PFSK-1 (cell line): Measurements from ENCODE around the gene HSPG2.

Experiments
- FOXP2 ChIP-seq: optimal IDR thresholded peaks from 2 replicates; pipeline ENCODE3; 2011; ENCODE audit warnings: borderline replicate concordance, control low read depth, inconsistent platforms; ENCODE audit not compliant: insufficient read depth; ENCODE audit errors: extremely low read length, extremely low read depth
- POLR2AphosphoS5 ChIP-seq: IDR thresholded peaks from 2 replicates; pipeline ENCODE4 v1.6.1; 2012; ENCODE audit warnings: low read depth, mild to moderate bottlenecking, control low read depth, low read length, moderate library complexity
- SIN3A ChIP-seq: IDR thresholded peaks from 2 replicates; pipeline ENCODE4 v1.6.1; 2012; ENCODE audit warnings: mild to moderate bottlenecking, low read length, moderate library complexity, borderline replicate concordance; ENCODE audit not compliant: insufficient read depth
- TAF1 ChIP-seq: IDR thresholded peaks from 2 replicates; pipeline ENCODE4 v1.6.1; 2012; ENCODE audit warnings: low read length, control low read depth, borderline replicate concordance; ENCODE audit not compliant: insufficient read depth
- TF ChIP-seq, protein P1 (sequence below), 2 experiments: IDR thresholded peaks; 2 replicates each; pipeline versions ENCODE4 v1.6.1 to v1.8.0; 2011 to 2012; ENCODE audit warnings: low read depth in 2 of 2, low read length in 2 of 2, control low read depth in 1 of 2, inconsistent platforms in 1 of 2, mild to moderate bottlenecking in 1 of 2, moderate library complexity in 1 of 2; ENCODE audit not compliant: insufficient read depth in 1 of 2

The HSPG2 gene

GRCh38 chr1:21853131-21853427 is 84.0 kb downstream of the HSPG2 start:
- TF ChIP-seq TAF1, result no peak
- no peak for TF ChIP-seq FOXP2
- TF ChIP-seq SIN3A, result no peak
- no peak for TF ChIP-seq POLR2AphosphoS5
- TF ChIP-seq, protein P1, sequence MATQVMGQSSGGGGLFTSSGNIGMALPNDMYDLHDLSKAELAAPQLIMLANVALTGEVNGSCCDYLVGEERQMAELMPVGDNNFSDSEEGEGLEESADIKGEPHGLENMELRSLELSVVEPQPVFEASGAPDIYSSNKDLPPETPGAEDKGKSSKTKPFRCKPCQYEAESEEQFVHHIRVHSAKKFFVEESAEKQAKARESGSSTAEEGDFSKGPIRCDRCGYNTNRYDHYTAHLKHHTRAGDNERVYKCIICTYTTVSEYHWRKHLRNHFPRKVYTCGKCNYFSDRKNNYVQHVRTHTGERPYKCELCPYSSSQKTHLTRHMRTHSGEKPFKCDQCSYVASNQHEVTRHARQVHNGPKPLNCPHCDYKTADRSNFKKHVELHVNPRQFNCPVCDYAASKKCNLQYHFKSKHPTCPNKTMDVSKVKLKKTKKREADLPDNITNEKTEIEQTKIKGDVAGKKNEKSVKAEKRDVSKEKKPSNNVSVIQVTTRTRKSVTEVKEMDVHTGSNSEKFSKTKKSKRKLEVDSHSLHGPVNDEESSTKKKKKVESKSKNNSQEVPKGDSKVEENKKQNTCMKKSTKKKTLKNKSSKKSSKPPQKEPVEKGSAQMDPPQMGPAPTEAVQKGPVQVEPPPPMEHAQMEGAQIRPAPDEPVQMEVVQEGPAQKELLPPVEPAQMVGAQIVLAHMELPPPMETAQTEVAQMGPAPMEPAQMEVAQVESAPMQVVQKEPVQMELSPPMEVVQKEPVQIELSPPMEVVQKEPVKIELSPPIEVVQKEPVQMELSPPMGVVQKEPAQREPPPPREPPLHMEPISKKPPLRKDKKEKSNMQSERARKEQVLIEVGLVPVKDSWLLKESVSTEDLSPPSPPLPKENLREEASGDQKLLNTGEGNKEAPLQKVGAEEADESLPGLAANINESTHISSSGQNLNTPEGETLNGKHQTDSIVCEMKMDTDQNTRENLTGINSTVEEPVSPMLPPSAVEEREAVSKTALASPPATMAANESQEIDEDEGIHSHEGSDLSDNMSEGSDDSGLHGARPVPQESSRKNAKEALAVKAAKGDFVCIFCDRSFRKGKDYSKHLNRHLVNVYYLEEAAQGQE (IDR thresholded peaks at IDR 0.05; ENCODE audit: insufficient read depth in 1 of 2, low read depth in 2 of 2, low read length in 2 of 2), result no peak

- TF ChIP-seq, protein P1 (IDR thresholded peaks at IDR 0.05; ENCODE audit: insufficient read depth in 1 of 2, low read depth in 2 of 2, low read length in 2 of 2), result no peak
- TF ChIP-seq SIN3A (no peak), TAF1 (no peak), POLR2AphosphoS5 (no peak), FOXP2 (no peak)
Measured at GRCh38 chr1:21852282-21853130, 84.6 kb downstream of the HSPG2 start.

- TF ChIP-seq TAF1, result no peak
Measured at GRCh38 chr1:21851430-21852250, 85.5 kb downstream of the HSPG2 start.

DNA sequence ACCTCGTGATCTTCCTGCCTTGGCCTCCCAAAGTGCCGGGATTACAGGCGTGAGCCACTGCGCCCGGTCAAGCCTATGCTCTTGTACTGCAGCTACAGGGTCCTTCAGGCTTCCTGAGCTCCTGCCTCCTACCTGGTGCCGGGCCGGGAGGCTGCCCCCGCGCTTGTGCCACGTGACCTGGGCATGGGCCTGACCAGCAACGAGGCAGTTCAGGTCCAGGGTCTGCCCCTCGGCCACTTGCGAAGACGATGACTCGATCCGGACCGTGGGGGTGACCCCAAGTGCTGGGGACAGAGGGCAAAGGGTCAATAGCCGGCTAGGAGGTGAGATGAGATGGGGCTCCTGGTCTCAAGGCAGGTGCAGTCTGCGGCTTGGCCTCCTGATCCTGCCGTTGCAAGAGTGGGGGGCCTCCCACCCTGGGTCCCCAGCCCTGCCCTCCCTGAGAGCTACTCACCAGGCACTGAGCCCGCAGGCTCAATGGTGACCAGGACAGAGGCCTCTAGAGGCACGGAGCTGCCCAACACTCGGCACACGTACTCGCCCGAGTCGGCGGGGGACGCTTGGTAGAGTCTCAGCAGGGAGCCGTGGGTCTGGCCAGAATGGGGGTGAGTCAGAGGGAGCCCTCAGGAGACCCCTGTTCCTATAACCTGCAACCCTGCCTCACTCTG is 87.1 kb downstream of the HSPG2 start:
- TF ChIP-seq FOXP2 (no peak), SIN3A (no peak), POLR2AphosphoS5 (no peak), TAF1 (no peak)
- TF ChIP-seq, protein P1 (IDR thresholded peaks at IDR 0.05; ENCODE audit: insufficient read depth in 1 of 2, low read depth in 2 of 2, low read length in 2 of 2), result no peak

- TF ChIP-seq, protein P1 (IDR thresholded peaks at IDR 0.05; ENCODE audit: insufficient read depth in 1 of 2, low read depth in 2 of 2, low read length in 2 of 2), result no peak
- no peak for TF ChIP-seq POLR2AphosphoS5
- TF ChIP-seq TAF1, result no peak
- no peak for TF ChIP-seq SIN3A
- no peak for TF ChIP-seq FOXP2
Measured at GRCh38 chr1:21848524-21849174, 88.5 kb downstream of the HSPG2 start.
